Endodermal cell (in vitro differentiated cells): ENCODE data around the gene TACC3. TPM values are rescaled to one million over a fixed set of nuclear protein-coding genes. Genes with fewer than 3 reads are reported as not detected.

Experiments used
- DNase-seq: peaks from one replicate; pipeline ENCODE4 v3.0.0-alpha.2; 2017
- H3K27ac ChIP-seq: 2 replicates; pipeline ENCODE4 v1.5.1; 2013; ENCODE audit warnings: mild to moderate bottlenecking, low read depth, low read length, moderate library complexity
- H3K27me3 ChIP-seq: 2 replicates; pipeline ENCODE4 v1.6.1; 2013; ENCODE audit warnings: mild to moderate bottlenecking, low read length, moderate library complexity; ENCODE audit not compliant: insufficient read depth, control insufficient read depth, poor library complexity, severe bottlenecking
- H3K36me3 ChIP-seq: 2 replicates; pipeline ENCODE4 v1.7.0; 2013; ENCODE audit warnings: mild to moderate bottlenecking, low read length, moderate library complexity; ENCODE audit not compliant: control insufficient read depth, insufficient read depth
- H3K4me1 ChIP-seq: one replicate; pipeline ENCODE4 v1.7.0; 2013; ENCODE audit warnings: low read length; ENCODE audit not compliant: control insufficient read depth, insufficient read depth
- H3K4me3 ChIP-seq: 2 replicates; pipeline ENCODE4 v1.5.1; 2013; ENCODE audit warnings: mild to moderate bottlenecking, low read length, moderate library complexity
- H3K9ac ChIP-seq: 2 replicates; pipeline ENCODE4 v1.6.1; 2013; ENCODE audit warnings: mild to moderate bottlenecking, low read length, moderate library complexity; ENCODE audit not compliant: poor library complexity, severe bottlenecking; ENCODE audit errors: extremely low read depth
- H3K9me3 ChIP-seq: 2 replicates; pipeline ENCODE4 v1.6.1; 2013; ENCODE audit warnings: mild to moderate bottlenecking, low read length, moderate library complexity; ENCODE audit not compliant: control insufficient read depth
- H3K27ac Mint-ChIP-seq: 2 replicates; pipeline ENCODE4 v1.8.0; 2020; ENCODE audit warnings: mixed read lengths
- H3K27me3 Mint-ChIP-seq: 2 replicates; pipeline ENCODE4 v1.8.0; 2021; ENCODE audit warnings: mild to moderate bottlenecking, mixed read lengths; ENCODE audit not compliant: insufficient read depth
- H3K36me3 Mint-ChIP-seq: 2 replicates; pipeline ENCODE4 v1.8.0; 2020; ENCODE audit warnings: low read depth, mixed read lengths
- H3K4me1 Mint-ChIP-seq: 2 replicates; pipeline ENCODE4 v1.8.0; 2020; ENCODE audit warnings: mixed read lengths
- H3K4me3 Mint-ChIP-seq: 2 replicates; pipeline ENCODE4 v1.8.0; 2020; ENCODE audit warnings: mild to moderate bottlenecking, moderate library complexity, mixed read lengths
- H3K9me3 Mint-ChIP-seq: 2 replicates; pipeline ENCODE4 v1.8.0; 2020; ENCODE audit warnings: mild to moderate bottlenecking, mixed read lengths
- WGBS, 2 experiments: methylation state at CpG; one replicate each; pipeline versions ENCODE4 v1.1.5 to v1.1.7; 2013; ENCODE audit warnings: missing lambda C conversion rate in 2 of 2, mixed read lengths in 1 of 2; ENCODE audit not compliant: insufficient coverage in 1 of 2, insufficient read length in 1 of 2; 5-methylcytosine and 5-hydroxymethylcytosine counted together
- total RNA-seq, 2 donors: library from RNA; stranded (reverse); fragmentation: NEBNext Ultra II Directional in 1 of 2; extraction: Animal tissue kit (Norgen Biotek cat#: 25700) in 1 of 2; gene quantifications; 2 replicates in 1 of 2; 3 replicates in 1 of 2; pipeline ENCODE4 v1.2.1, GENCODE V29; 2021
- TF ChIP-seq, protein P1 (sequence below): fragments of 200-600 bp; sonication (generic); conservative IDR thresholded peaks from 2 replicates; pipeline ENCODE4 v1.5.0; 2021; ENCODE audit warnings: antibody characterized with exemption, mild to moderate bottlenecking

TACC3 gene
- total RNA-seq, 2 donors from 2014 or later = 113 to 182 TPM

DNA sequence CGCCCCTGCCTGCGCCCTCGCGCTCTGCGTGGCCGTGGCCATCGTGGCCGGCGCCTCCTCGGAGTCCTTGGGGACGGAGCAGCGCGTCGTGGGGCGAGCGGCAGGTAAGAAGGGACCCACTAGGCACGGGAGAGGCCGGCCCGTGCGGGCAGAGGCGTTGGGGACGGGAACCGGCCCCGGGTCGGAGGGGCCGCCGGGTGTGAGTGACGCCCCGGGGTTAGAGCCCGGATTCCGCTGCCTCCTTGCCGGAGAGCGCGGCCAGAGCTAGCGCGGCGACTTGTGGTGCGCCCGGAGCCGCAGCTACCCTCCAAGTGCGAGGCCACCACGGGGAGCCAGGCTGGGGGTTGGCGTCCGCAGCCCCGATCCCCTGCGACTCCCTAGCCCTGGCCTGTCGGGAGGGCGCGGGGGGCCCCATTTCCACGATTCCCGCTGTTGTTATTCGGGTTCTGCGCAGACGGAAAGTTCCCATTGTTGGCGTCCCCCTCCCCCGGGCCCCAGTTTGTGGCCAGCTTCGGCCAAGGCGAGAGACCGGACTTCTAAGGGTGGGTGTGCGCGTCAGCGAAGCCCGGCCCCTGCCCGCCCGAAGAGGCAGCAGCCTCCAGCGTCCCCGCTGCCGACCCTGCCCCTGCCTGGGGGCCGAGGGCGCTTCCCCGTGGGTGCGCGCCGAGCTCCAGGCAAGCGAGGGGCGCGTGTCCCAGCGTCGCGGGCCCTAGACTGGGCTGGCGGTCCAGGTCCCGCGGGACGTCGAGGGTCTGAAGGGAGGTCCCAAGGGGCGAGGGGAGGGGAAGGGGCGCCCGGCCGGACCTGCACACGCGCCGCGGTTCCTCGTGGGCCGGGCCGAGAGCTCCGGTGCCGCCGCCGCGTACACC, 72.9 kb downstream of the TACC3 start:
- H3K4me3 Mint-ChIP-seq = peak overlapping the region; percentile 66
- peaks cover 17% of the 10 kb centered on the region for H3K27me3 ChIP-seq
- peak; percentile 76 for DNase-seq
- H3K27ac Mint-ChIP-seq = no peak overlapping the region
- no peaks in the 10 kb centered on the region for H3K4me1 Mint-ChIP-seq
- peaks cover 7% of the 10 kb centered on the region for H3K4me1 ChIP-seq
- H3K9me3 ChIP-seq = no peaks in the 10 kb centered on the region
- H3K36me3 Mint-ChIP-seq = peaks cover 5% of the 10 kb centered on the region
- no peak overlapping the region for H3K27ac ChIP-seq
- TF ChIP-seq, protein P1, sequence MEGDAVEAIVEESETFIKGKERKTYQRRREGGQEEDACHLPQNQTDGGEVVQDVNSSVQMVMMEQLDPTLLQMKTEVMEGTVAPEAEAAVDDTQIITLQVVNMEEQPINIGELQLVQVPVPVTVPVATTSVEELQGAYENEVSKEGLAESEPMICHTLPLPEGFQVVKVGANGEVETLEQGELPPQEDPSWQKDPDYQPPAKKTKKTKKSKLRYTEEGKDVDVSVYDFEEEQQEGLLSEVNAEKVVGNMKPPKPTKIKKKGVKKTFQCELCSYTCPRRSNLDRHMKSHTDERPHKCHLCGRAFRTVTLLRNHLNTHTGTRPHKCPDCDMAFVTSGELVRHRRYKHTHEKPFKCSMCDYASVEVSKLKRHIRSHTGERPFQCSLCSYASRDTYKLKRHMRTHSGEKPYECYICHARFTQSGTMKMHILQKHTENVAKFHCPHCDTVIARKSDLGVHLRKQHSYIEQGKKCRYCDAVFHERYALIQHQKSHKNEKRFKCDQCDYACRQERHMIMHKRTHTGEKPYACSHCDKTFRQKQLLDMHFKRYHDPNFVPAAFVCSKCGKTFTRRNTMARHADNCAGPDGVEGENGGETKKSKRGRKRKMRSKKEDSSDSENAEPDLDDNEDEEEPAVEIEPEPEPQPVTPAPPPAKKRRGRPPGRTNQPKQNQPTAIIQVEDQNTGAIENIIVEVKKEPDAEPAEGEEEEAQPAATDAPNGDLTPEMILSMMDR = no peak
- 0 to 1% methylated on average over 47 to 101 of the region's 101 CpGs for WGBS, 2 experiments
- H3K4me3 ChIP-seq = peak overlapping the region; percentile 80
- H3K36me3 ChIP-seq = no peaks in the 10 kb centered on the region
- H3K27me3 Mint-ChIP-seq = peaks cover 27% of the 10 kb centered on the region
- peak overlapping the region; percentile 34 for H3K9ac ChIP-seq
- H3K9me3 Mint-ChIP-seq = no peaks in the 10 kb centered on the region

Other genes starting within 250 kb of the TACC3 start
- gene FAM53A, start 37.2 kb upstream of the TACC3 start, total RNA-seq = 1 to 10 TPM; 3.7 to 4.9 TPM
- gene SLBP, start 9.2 kb upstream of the TACC3 start, total RNA-seq = 10 to 100 TPM; 52.1 to 60.7 TPM
- 10 to 100 TPM; 33.6 to 41.7 TPM for gene TMEM129, start 198 bp upstream of the TACC3 start, total RNA-seq
- gene FGFR3, start 71.8 kb downstream of the TACC3 start, total RNA-seq = 100 to 1,000 TPM; 107 to 125 TPM
- 10 to 100 TPM; 45.7 to 52.4 TPM for gene LETM1, start 134.6 kb downstream of the TACC3 start, total RNA-seq
- 100 to 1,000 TPM; 153 to 208 TPM for gene NSD2, start 149.9 kb downstream of the TACC3 start, total RNA-seq